DMS153 treated with DMSO at 0.1 percent for 48 hours (cell line): Measurements from ENCODE around the gene TRIM39.
"Not testable (repeated sequence)": the region's sequence is repeated elsewhere in the genome, so short reads cannot be mapped to it uniquely, and the experiment has no call there.

Experiments
- DNase-seq: peaks from one replicate; lab custom pipeline; 2025; ENCODE audit not compliant: unreplicated experiment; lab: John Stamatoyannopoulos, UW

The TRIM39 gene

DNA sequence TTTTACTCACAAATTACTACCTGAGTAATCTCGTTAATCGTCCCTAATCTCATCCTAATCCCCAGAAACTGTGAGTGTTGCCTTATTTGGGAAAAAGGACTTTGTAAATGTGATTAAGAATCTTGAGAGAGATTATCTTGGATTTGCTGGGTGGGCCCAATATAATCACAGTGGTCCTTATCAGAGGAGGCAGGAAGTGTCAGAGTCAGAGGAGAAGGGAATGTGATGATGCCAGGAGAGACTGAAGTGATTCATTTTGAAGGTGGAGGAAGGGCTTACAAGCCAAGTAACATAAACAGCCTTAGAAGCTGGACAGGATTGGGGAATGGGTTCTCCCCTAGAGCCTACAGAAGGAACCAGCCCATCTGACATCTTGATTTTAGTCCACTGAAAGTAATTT lies 34.9 kb downstream of the TRIM39 start:
- DNase-seq = no peak

- no peak for DNase-seq
Measured at GRCh38 chr6:30363459-30363858, 36.7 kb downstream of the TRIM39 start.

DNA sequence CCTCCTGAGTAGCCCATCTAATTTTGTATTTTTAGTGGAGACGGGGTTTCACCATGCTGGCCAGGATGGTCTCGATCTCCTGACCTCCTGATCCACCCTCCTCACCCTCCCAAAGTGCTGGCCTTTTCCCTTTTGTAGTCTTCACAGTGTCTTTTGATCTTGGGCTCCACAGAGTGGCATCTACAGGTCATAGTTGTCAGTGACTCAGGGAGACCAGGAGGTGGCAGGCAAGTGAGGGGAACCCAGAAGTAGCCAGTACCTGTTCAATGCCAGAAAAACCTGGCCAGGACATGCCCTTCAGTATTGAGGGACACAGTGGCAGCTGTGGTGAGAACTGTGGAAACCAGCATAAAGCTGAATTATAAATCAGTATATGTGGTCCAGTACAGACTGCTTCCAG lies 37.9 kb downstream of the TRIM39 start:
- no peak for DNase-seq

- not testable (repeated sequence) for DNase-seq
Measured at GRCh38 chr6:30369280-30369679, 42.6 kb downstream of the TRIM39 start.

DNA sequence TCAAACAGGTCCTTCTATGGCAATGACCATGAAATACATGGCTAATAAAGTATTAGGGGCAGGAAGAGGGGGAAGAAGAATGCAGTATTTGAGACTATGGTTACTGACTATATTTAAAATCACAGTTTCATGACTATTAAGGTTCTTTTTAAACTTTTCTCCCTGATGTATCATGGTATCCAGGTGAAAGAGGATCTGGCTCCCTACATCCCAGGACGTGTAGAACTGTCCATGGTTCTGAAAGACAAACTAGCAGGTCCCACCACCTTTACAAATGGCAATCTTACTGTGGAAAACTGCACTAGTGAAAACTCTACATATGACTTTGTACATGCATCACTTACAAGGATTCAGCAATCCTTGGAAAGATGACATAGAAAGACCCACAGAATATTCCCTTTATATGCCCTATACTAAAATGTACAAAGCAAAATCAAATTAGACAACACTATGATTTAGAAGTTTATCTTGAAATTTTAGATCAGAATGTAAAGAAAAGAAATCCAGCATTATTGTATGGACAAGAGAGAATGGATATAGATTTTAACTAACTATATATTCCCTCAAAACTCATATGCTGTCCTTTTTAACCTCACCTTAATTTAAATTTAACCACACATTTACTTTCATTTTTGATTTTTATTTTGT lies 51.7 kb downstream of the TRIM39 start:
- no peak for DNase-seq

DNA sequence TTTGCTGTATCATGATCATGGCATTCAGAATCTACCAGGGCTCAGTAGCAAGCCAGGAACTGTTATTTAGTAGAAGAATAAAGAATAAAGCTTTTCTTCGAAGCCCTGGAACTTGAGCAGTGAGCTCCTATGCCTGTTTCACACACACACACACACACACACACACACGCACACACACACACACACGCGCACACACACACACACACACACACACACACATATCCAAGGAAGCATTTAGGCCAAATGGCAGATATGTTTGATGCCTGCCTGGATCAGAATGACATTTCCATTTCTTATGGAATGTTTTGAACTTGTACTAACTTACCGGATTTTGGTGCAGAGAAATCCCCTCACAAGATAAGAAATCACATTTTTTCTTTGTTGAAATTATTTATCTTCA lies 53.7 kb downstream of the TRIM39 start:
- DNase-seq = no peak

DNA sequence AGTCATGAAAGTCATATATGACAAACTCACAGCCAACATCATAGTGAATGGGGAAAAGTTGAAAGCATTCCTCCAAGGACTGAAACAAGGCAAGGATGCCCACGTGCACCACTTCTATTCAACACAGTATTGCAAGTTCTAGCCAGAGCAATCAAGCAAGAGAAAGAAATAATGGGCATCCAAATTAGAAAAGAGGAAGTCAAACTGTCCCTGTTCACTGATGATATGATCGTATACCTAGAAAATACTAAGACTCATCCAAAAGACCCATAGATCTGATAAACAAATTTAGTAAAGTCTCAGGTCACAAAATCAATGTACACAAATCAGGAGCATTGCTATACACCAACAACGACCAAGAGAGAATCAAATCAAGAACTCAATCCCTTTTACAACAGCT lies 59.4 kb downstream of the TRIM39 start:
- DNase-seq = no peak

- DNase-seq = no peak
Measured at GRCh38 chr6:30391240-30391639, 64.5 kb downstream of the TRIM39 start.
